H54 (cell line): ENCODE data around the gene SLAMF1.
"Not testable (repeated sequence)": the region's sequence is repeated elsewhere in the genome, so short reads cannot be mapped to it uniquely, and the experiment has no call there.

Source experiments
- DNase-seq: peaks from one replicate; pipeline ENCODE4 v3.0.0; 2011; ENCODE audit warnings: low spot score, mixed read lengths; ENCODE audit not compliant: insufficient read length
- FAIRE-seq: peaks from 3 replicates; lab custom pipeline; 2011; peaks lifted over from hg19 to GRCh38; lab: Jason Lieb, UNC
- POLR2A ChIP-seq: IDR thresholded peaks from 2 replicates; pipeline ENCODE4 v1.6.1; 2011; ENCODE audit warnings: low read depth, mild to moderate bottlenecking, low read length

SLAMF1 gene, protein sequence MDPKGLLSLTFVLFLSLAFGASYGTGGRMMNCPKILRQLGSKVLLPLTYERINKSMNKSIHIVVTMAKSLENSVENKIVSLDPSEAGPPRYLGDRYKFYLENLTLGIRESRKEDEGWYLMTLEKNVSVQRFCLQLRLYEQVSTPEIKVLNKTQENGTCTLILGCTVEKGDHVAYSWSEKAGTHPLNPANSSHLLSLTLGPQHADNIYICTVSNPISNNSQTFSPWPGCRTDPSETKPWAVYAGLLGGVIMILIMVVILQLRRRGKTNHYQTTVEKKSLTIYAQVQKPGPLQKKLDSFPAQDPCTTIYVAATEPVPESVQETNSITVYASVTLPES

GRCh38 chr1:160646711-160647328 lies at the start of gene SLAMF1:
Gene SLAMF1, minus strand, starts transcription at chr1:160647044. Its CDS starts 99 bp downstream, at chr1:160646945.
- DNase-seq, result no peak
- FAIRE-seq, result no peak
- TF ChIP-seq POLR2A, result no peak

DNA sequence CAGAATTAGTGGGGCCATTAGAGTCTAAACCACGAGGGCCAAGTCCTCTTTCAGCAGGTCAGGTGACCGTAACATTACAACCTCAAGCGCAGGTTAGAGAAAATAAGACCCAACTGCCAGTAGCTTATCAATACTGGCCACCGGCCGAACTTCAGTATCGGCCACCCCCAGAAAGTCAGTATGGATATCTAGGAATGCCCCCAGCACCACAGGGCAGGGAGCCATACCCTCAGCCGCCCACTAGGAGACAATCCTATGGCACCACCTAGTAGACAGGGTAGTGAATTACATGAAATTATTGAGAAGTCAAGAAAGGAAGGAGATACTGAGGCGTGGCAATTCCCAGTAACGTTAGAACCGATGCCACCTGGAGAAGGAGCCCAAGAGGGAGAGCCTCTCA lies 45.5 kb upstream of the SLAMF1 start:
- not testable (repeated sequence) for DNase-seq, FAIRE-seq

DNA sequence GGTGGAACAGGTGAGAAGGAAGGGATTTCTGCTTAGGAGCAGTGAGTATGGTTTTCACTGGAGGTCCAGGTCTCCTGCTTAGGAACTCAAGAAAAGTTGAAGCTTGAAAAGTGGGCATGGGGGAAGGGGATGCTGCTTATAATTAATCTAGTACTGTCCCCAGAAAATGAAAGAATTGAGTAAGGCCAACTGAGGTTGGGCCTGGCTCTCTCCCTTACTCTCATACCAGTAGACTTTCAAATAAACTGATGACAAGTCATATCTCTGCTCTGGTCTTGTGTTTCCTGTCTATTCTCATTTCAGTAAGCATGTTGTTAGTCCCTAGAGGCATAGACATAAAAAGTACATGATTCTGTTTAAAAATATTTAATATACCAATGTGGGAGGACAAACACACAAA lies 38.4 kb upstream of the SLAMF1 start:
- FAIRE-seq (no peak), DNase-seq (no peak)
- TF ChIP-seq POLR2A, result no peak

DNA sequence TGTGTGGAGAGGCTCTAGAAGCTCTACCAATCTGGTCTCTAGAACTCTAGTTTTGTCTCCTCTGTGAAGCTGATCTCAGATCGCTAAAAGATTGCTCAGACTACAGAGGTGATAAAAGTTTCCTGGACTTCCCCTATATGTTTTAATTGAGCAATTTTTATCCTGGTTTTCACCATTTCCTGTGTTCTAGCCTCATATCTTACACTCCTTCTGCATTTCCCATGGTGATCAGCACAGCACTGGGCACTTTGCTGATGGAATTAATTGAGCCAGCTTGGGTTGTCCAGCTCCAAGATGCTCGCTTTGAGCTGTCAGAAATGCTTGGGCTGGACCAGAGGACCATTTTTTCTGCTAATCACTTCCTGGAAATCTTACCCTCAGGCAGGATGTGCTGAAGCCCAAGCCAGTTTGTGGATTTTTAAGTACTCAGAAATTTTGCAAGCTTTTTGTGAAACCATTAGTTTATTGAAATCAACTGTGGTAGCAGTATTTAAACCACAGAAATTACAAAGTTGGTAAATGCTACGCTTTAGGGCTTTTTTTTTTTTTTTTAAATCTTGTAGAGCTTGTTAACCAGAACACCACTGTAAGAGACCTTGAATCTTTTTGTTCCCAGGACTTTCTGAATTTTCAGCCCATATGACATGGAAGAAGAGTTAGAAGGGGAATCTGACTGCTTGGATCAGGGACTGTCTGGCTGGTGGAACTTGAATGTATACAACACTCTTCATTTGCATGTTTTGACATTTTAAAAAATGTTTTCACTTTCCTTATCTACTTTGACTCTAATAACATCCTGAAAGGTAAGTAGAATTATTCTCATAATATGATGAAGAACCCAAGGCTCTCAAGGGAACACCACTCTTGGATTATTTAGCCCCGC lies 36.4 kb upstream of the SLAMF1 start:
- no peak for FAIRE-seq

DNA sequence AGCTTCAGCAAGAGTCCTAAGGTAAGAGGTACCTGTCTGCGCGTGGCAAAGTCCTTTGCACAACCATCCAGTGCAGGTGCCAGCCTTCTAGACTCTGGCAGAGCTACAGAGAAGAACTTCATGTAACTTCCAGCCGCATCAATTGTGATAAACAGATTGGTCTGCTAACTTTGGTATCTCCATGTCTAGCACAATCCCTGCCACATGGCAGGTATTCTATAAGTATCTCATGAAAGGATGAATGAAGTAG lies 35.0 kb upstream of the SLAMF1 start:
- no peak for DNase-seq
- no peak for FAIRE-seq
- no peak for TF ChIP-seq POLR2A

More for the DNA sequence above, 36.4 kb upstream of the SLAMF1 start:
- TF ChIP-seq POLR2A, result no peak
- no peak for DNase-seq

DNA sequence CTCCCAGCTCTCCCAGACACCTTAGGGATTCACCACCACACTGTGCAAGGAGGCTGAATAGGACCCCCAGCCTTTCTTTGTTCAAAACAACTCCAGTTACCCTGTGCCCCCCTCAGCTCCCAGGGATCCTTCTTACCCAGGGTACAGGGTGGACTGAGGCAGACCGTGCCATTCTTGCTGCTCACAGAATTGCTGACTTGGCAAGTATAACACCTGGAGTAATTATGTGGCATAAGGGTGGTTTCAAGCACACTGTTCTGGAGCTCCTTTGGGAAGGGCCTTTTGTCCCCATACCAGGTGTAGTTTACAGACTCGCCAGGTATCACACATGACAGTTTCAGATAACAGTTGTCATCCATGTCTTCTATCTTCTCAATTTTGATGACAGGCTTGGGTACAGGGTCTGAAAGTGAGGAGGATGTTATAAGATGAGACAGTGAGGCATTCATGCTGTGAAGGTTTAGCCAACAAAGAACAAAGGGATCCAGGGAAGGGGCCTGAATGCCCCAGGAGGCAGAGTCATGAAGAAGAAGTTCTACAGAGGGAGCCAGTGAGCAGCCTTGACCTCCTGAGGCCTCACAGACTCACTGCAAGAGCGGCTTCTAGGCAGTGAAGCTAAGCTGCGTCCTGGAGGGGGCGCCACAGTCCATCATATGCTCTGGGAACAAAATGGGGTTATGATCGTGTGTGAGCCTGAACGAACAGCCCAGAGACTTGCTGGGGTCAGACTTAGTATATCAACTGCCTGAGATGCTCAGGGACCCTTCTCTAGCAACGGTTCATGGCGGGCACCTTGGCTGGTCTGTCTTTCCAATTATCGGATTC lies 34.4 kb upstream of the SLAMF1 start:
- DNase-seq, result peak; percentile 73
- FAIRE-seq, result no peak
- no peak for TF ChIP-seq POLR2A

DNA sequence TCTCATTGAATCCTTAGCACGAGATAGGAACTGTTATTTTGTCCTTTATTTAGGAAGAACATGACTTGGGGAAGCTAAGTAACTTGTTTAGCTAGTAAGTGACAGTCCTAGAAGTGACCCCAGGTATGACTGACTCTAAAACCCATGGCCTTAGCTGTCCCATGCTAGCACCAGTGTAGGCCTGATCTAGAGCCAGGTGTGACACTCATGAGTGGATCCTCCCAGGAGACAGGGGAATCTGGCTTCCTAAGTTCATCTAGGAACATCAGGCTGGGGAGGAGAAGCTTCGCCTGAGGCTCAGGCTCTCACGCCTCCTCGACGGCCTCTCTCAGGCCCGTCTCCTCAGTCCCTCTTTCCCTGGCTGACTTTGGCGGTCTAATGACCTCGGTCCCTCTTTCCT lies 33.6 kb upstream of the SLAMF1 start:
- FAIRE-seq, result no peak
- no peak for TF ChIP-seq POLR2A

GRCh38 chr1:160679893-160680292 lies 33.0 kb upstream of the SLAMF1 start:
- DNase-seq (no peak), FAIRE-seq (no peak)
- no peak for TF ChIP-seq POLR2A

More for the DNA sequence above, 33.6 kb upstream of the SLAMF1 start:
- no peak for DNase-seq

DNA sequence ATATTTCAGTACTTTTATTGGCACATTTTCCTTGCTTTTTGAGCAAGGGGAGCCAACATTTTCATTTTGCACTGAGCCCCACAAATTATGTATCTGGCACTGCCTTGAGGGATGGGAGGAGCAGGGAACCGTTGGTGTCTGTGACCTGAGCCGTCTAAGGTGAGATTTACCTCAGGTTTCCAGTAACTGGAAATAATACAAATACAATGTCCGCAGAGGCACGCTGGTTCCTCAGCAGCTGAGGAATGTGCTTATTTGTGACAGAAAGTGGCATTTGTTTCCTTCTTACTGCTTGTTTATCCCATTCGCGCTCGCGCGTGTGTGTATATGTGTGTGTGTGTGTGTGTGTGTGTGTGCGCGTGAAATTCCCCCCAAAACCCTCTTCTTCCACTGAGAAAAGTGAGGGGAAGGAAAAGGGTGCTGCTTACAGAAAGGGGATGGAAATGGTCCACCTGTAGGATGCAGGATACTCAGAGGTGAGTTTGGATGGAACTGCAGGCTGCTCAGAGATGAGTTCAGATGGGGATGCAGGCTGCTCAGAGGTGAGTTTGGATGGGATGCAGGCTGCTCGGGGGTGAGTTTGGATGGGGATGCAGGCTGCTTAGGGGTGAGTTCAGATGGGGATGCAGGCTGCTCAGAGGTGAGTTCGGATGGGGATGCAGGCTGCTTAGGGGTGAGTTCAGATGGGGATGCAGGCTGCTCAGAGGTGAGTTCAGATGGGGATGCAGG lies 30.2 kb upstream of the SLAMF1 start:
- no peak for TF ChIP-seq POLR2A
- DNase-seq (no peak), FAIRE-seq (no peak)

- DNase-seq (peak; percentile 55), FAIRE-seq (no peak)
- no peak for TF ChIP-seq POLR2A
Observed at GRCh38 chr1:160675641-160676410, 29.0 kb upstream of the SLAMF1 start.

DNA sequence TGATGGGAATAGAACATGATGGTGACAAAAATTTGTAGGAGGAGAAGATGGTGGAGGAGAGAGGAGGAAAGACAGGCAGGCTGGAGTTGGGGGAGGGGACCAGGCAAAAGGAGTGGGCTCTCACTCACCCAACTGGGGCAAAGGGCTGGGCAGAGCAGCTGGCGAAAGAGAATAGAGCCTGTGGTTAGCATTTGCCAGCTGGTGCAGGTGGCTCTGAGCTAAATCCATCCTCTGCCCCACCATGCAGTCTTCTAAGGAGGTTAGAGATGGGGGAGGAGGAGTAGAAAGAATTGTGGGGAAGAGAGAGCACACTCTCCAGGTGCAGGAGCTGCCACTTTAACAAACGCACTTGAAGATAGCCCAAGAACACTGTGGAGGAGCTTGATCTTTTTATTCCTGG lies 27.6 kb upstream of the SLAMF1 start:
- no peak for TF ChIP-seq POLR2A
- DNase-seq (no peak), FAIRE-seq (no peak)
